HG03108 (cell line): ENCODE measurements around the gene C3orf49.

Experiments used
- ATAC-seq: cut with Tn5 transposase; IDR thresholded peaks from one replicate; pipeline ENCODE4 v1.9.1; 2021; ENCODE audit warnings: moderate library complexity; ENCODE audit not compliant: unreplicated experiment

Gene C3orf49

GRCh38 chr3:63819151-63819398, at the start of gene C3orf49:
TSS of gene C3orf49 (plus strand) at chr3:63819299. CDS start at chr3:63819472, 173 bp downstream.
- no peak for ATAC-seq

GRCh38 chr3:63774781-63775180, 44.3 kb upstream of the C3orf49 start:
- no peak for ATAC-seq

- ATAC-seq, result no peak
Measured at GRCh38 chr3:63779227-63779626, 39.9 kb upstream of the C3orf49 start.

GRCh38 chr3:63791974-63792373, 27.1 kb upstream of the C3orf49 start:
- no peak for ATAC-seq

- no peak for ATAC-seq
Measured at GRCh38 chr3:63795438-63795837, 23.7 kb upstream of the C3orf49 start.

- no peak for ATAC-seq
Measured at GRCh38 chr3:63798544-63798943, 20.6 kb upstream of the C3orf49 start.

GRCh38 chr3:63798949-63799348, 20.1 kb upstream of the C3orf49 start:
- ATAC-seq, result no peak

GRCh38 chr3:63800097-63800496, 19.0 kb upstream of the C3orf49 start:
- ATAC-seq, result no peak

- no peak for ATAC-seq
Measured at GRCh38 chr3:63803911-63804310, 15.2 kb upstream of the C3orf49 start.

GRCh38 chr3:63807961-63808565, 11.0 kb upstream of the C3orf49 start:
- no peak for ATAC-seq

- ATAC-seq, result no peak
Measured at GRCh38 chr3:63808633-63809032, 10.5 kb upstream of the C3orf49 start.

- no peak for ATAC-seq
Measured at GRCh38 chr3:63809607-63810006, 9.5 kb upstream of the C3orf49 start.

- ATAC-seq, result no peak
Measured at GRCh38 chr3:63814237-63814636, 4.9 kb upstream of the C3orf49 start.

GRCh38 chr3:63817225-63817624, 1.9 kb upstream of the C3orf49 start:
- no peak for ATAC-seq

GRCh38 chr3:63818282-63819150, 583 bp upstream of the C3orf49 start:
- no peak for ATAC-seq

GRCh38 chr3:63824309-63824708, 5.2 kb downstream of the C3orf49 start:
- no peak for ATAC-seq

GRCh38 chr3:63830526-63830925, 11.4 kb downstream of the C3orf49 start:
- ATAC-seq, result no peak

GRCh38 chr3:63832395-63832794, 13.3 kb downstream of the C3orf49 start:
- no peak for ATAC-seq

- no peak for ATAC-seq
Measured at GRCh38 chr3:63841704-63842103, 22.6 kb downstream of the C3orf49 start.

- no peak for ATAC-seq
Measured at GRCh38 chr3:63842127-63842526, 23.0 kb downstream of the C3orf49 start.

- no peak for ATAC-seq
Measured at GRCh38 chr3:63845215-63845614, 26.1 kb downstream of the C3orf49 start.

GRCh38 chr3:63847718-63848450, 28.8 kb downstream of the C3orf49 start:
- no peak for ATAC-seq
